ENCODE measurements around the gene IL20. TPM values are rescaled to one million over a fixed set of nuclear protein-coding genes. Genes with fewer than 3 reads are reported as not detected.

Gene IL20
- total and polyA plus RNA-seq, 2 of the 13 experiments (the other 11 are each of a cell fraction or from before 2014, with no cell fraction given): 0.05 TPM; not detected in 1

GRCh38 chr1:206898915-206899431, 33.5 kb downstream of the IL20 start:
- POLR2A ChIA-PET: no interaction called here
- Histone ChIP-seq H3K4me2 (ENCODE audit: low read depth, low read length) (no peak overlapping the region), H4K20me1 (ENCODE audit: insufficient read depth, low read length) (no peaks in the 10 kb centered on the region), H2AFZ (ENCODE audit: low read length) (no peak overlapping the region), H3K36me3 (replicated peaks in 1 of 2; ENCODE audit: control insufficient read depth in 1 of 2, insufficient read depth in 2 of 2, low read length in 2 of 2) (no peaks in the 10 kb centered on the region), H3K27me3 (ENCODE audit: control insufficient read depth in 1 of 2, insufficient read depth in 2 of 2, low read length in 2 of 2) (peaks cover 1 to 31% of the 10 kb centered on the region in 2 experiments; a peak in 3 of 5 replicates), H3K9me3 (ENCODE audit: low read length) (no peaks in the 10 kb centered on the region), H3K4me3 (replicated peaks in 1 of 3; ENCODE audit: insufficient read depth in 1 of 3, low read depth in 2 of 3, low read length in 3 of 3) (no peak overlapping the region), H3K79me2 (ENCODE audit: insufficient read depth, low read length) (no peaks in the 10 kb centered on the region), H3K27ac (ENCODE audit: extremely low read length, insufficient read depth, low read length) (no peak overlapping the region), H3K9ac (ENCODE audit: insufficient read depth, low read depth, low read length) (no peak overlapping the region), H3K4me1 (ENCODE audit: insufficient read depth, low read length) (no peaks in the 10 kb centered on the region)
- intact Hi-C loops (cut with micrococcal nuclease; ENCODE audit: unreplicated experiment) (no loop called here), in situ Hi-C loops (cut with HindIII; ENCODE audit: extremely low pct_ligation_motif_present, low pct_unique_long_range_greater_than_20kb) (no loop called here)
- no TSS peak for BruUV-seq (replicated peaks)
- CTCF ChIA-PET (ENCODE audit: low intra/inter-chr PET ratio, low total read pairs): no interaction called here
- DNase-seq (ENCODE audit: low spot score): no peak
- 31% methylated on average over 11 of the region's 13 CpGs for WGBS (ENCODE audit: low lambda C conversion rate)
- ATAC-seq: no peak
- no peak for FAIRE-seq
- no peak for TF ChIP-seq ZNF543 (CRISPR knock-in tag; IDR thresholded peaks at IDR 0.05)
- TF ChIP-seq PAF1 (CRISPR knock-in tag; IDR thresholded peaks at IDR 0.05): no peak
- TF ChIP-seq, protein P1, sequence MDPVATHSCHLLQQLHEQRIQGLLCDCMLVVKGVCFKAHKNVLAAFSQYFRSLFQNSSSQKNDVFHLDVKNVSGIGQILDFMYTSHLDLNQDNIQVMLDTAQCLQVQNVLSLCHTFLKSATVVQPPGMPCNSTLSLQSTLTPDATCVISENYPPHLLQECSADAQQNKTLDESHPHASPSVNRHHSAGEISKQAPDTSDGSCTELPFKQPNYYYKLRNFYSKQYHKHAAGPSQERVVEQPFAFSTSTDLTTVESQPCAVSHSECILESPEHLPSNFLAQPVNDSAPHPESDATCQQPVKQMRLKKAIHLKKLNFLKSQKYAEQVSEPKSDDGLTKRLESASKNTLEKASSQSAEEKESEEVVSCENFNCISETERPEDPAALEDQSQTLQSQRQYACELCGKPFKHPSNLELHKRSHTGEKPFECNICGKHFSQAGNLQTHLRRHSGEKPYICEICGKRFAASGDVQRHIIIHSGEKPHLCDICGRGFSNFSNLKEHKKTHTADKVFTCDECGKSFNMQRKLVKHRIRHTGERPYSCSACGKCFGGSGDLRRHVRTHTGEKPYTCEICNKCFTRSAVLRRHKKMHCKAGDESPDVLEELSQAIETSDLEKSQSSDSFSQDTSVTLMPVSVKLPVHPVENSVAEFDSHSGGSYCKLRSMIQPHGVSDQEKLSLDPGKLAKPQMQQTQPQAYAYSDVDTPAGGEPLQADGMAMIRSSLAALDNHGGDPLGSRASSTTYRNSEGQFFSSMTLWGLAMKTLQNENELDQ (CRISPR knock-in tag; IDR thresholded peaks at IDR 0.05; ENCODE audit: borderline replicate concordance): no peak
- no peak for TF ChIP-seq NFIB (CRISPR knock-in tag; IDR thresholded peaks at IDR 0.05; ENCODE audit: borderline replicate concordance)
- TF ChIP-seq ZNF703 (CRISPR knock-in tag; IDR thresholded peaks at IDR 0.05; ENCODE audit: borderline replicate concordance): no peak
- TF ChIP-seq JDP2 (CRISPR knock-in tag; IDR thresholded peaks at IDR 0.05; ENCODE audit: borderline replicate concordance): no peak
- no peak for TF ChIP-seq SYNCRIP (IDR thresholded peaks at IDR 0.05; ENCODE audit: insufficient read depth, low read depth, low read length)
- TF ChIP-seq ARID5B (CRISPR knock-in tag; IDR thresholded peaks at IDR 0.05): no peak
- TF ChIP-seq ZFP36L2 (CRISPR knock-in tag; IDR thresholded peaks at IDR 0.05): no peak
- TF ChIP-seq, protein P2, sequence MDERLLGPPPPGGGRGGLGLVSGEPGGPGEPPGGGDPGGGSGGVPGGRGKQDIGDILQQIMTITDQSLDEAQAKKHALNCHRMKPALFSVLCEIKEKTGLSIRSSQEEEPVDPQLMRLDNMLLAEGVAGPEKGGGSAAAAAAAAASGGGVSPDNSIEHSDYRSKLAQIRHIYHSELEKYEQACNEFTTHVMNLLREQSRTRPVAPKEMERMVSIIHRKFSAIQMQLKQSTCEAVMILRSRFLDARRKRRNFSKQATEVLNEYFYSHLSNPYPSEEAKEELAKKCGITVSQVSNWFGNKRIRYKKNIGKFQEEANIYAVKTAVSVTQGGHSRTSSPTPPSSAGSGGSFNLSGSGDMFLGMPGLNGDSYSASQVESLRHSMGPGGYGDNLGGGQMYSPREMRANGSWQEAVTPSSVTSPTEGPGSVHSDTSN (CRISPR knock-in tag; IDR thresholded peaks at IDR 0.05): no peak
- no peak for TF ChIP-seq TFDP1 (CRISPR knock-in tag; IDR thresholded peaks at IDR 0.05; ENCODE audit: borderline replicate concordance)
- TF ChIP-seq BCLAF1 (IDR thresholded peaks at IDR 0.05): no peak
- TF ChIP-seq ZNF841 (CRISPR knock-in tag; IDR thresholded peaks at IDR 0.05; ENCODE audit: borderline replicate concordance): no peak
